Adrenal gland (tissue), 12 donors: Measurements from ENCODE around the gene SOST. TPM values are rescaled to one million over a fixed set of nuclear protein-coding genes. Genes with fewer than 3 reads are reported as not detected.

Experiments used
- DNase-seq, 7 donors: peaks; one replicate each; pipeline ENCODE4 v3.0.0-alpha.2; 2019 to 2020
- H3K27ac ChIP-seq, 5 donors: fragments of 200-600 bp; sonication (generic) in 4 of 5; 1 replicate in 3 of 5; 2 replicates in 2 of 5; pipeline versions ENCODE4 v1.5.1 to v1.8.0; 2016 to 2020; ENCODE audit warnings: mild to moderate bottlenecking in 1 of 5
- H3K27me3 ChIP-seq: fragments of 200-600 bp; 2 replicates; pipeline ENCODE4 v1.8.0; 2021
- H3K36me3 ChIP-seq, 2 donors: fragments of 200-600 bp; replicated peaks in 1 of 2; 1 replicate in 1 of 2; 2 replicates in 1 of 2; pipeline versions ENCODE4 v1.5.1 to v1.8.0; 2018 to 2022
- H3K4me1 ChIP-seq, 2 donors: fragments of 200-600 bp; replicated peaks in 1 of 2; 1 replicate in 1 of 2; 2 replicates in 1 of 2; pipeline versions ENCODE4 v1.5.1 to v1.8.0; 2018 to 2021
- H3K4me3 ChIP-seq, 4 donors: fragments of 200-600 bp; sonication (generic) in 3 of 4; one replicate each; pipeline ENCODE4 v1.5.1; 2016 to 2018
- H3K9me3 ChIP-seq, 3 donors: fragments of 200-600 bp; sonication (generic) in 1 of 3; replicated peaks in 1 of 3; 1 replicate in 2 of 3; 2 replicates in 1 of 3; pipeline versions ENCODE4 v1.5.1 to v1.8.0; 2016 to 2021
- CTCF ChIP-seq, 6 experiments: fragments of 450-650 bp in 4 of 6; fragments of 200-600 bp in 2 of 6; sonication (generic) in 1 of 6; IDR thresholded peaks; 1 replicate in 5 of 6; 2 replicates in 1 of 6; pipeline versions ENCODE4 v1.5.1 to v1.8.0; 2016 to 2021; ENCODE audit warnings: antibody characterized with exemption in 6 of 6, mild to moderate bottlenecking in 2 of 6, moderate library complexity in 1 of 6
- POLR2A ChIP-seq, 2 donors: fragments of 450-650 bp; IDR thresholded peaks; one replicate each; pipeline ENCODE4 v1.6.1; 2017; ENCODE audit warnings: antibody characterized with exemption in 2 of 2, mild to moderate bottlenecking in 2 of 2, moderate library complexity in 1 of 2
- WGBS, 4 donors: extraction: QIAGEN DNeasy Blood & Tissue Kit in 2 of 4; methylation state at CpG; one replicate each; pipeline versions ENCODE4 v1.1.5 to v1.1.7; 2013 to 2017; 5-methylcytosine and 5-hydroxymethylcytosine counted together
- intact Hi-C, 2 donors: fragments of 100-400 bp; cut with DNase I; formaldehyde crosslinking; loops; one replicate each; pipeline versions ENCODE4 v1.14.1 to v1.15.0; 2022 to 2023
- polyA plus RNA-seq, 3 donors: library from polyadenylated mRNA; stranded (reverse); fragments of 200-250 nt in 2 of 3; fragments of 350-450 nt in 1 of 3; fragmentation: Illumina TruSeq in 1 of 3; extraction: RNeasy Lipid Tissue Mini Kit (QIAGEN cat#74804) in 1 of 3; gene quantifications; one replicate each; pipeline ENCODE4 v1.2.3, GENCODE V29; 2013 to 2014
- total RNA-seq, 9 donors: library from RNA; depleted of rRNA in 4 of 9; stranded (reverse); fragments of >200 nt in 4 of 9; fragments of 120-200 nt in 1 of 9; fragmentation: NEBNext Ultra II Directional in 1 of 9; extraction: Animal tissue kit (Norgen Biotek cat#: 25700) in 1 of 9; gene quantifications; one replicate each; pipeline versions ENCODE4 v1.1.0 to v1.2.4, GENCODE V29; 2013 to 2023
- donor health status: healthy with polysubstance abuse.
- donor health status: Bipolar disorder and iron deficiency.
- donor health status: DM: yes; HTN: yes; CAD: no.
- donor health status: DM: no; HTN: no; CAD: no.
- donor health status: DM: no; HTN: no; CAD: no.
- donor health status: DM: yes; HTN: yes; CAD: no.

SOST gene
- total and polyA plus RNA-seq, 12 donors = not detected

GRCh38 chr17:43767713-43768059 lies 9.1 kb upstream of the SOST start:
- peak in 1 of 7 donors; percentile 50 for DNase-seq
- Histone ChIP-seq H3K4me3 (no peak overlapping the region), H3K4me1 (peaks cover 0 to 14% of the 10 kb centered on the region in 2 donors), H3K27me3 (no peaks in the 10 kb centered on the region), H3K36me3 (peaks cover 0 to 48% of the 10 kb centered on the region in 2 donors), H3K27ac (no peak overlapping the region), H3K9me3 (no peaks in the 10 kb centered on the region)
- 74 to 82% (median 78%) methylated on average over 5 of the region's 5 CpGs for WGBS, 4 donors
- no peak for TF ChIP-seq POLR2A (IDR thresholded peaks at IDR 0.05)
- TF ChIP-seq CTCF (IDR thresholded peaks at IDR 0.05) = no peak
- intact Hi-C loops = loop anchor here in 1 of 2 donors (10.0 kb wide), 1 partner anchor 77 kb away; the partner anchor contains the start of gene CD300LG

- no peaks in the 10 kb centered on the region for H3K9me3 ChIP-seq
- no peak overlapping the region for H3K4me3 ChIP-seq
- H3K27ac ChIP-seq = no peak overlapping the region
- H3K27me3 ChIP-seq = no peaks in the 10 kb centered on the region
- TF ChIP-seq CTCF (IDR thresholded peaks at IDR 0.05) (no peak), POLR2A (IDR thresholded peaks at IDR 0.05) (no peak)
- 78 to 87% (median 84%) methylated on average over 6 of the region's 6 CpGs for WGBS, 4 donors
- peaks cover 0 to 43% of the 10 kb centered on the region in 2 donors for H3K36me3 ChIP-seq
- peak in 1 of 7 donors; percentile 39 for DNase-seq
- intact Hi-C loops = loop anchor here in 1 of 2 donors (10.0 kb wide), 1 partner anchor 78 kb away; the partner anchor contains the start of gene CD300LG
- peaks cover 0 to 9% of the 10 kb centered on the region in 2 donors for H3K4me1 ChIP-seq
Observed at GRCh38 chr17:43767053-43767712, 8.6 kb upstream of the SOST start.

- TF ChIP-seq CTCF (IDR thresholded peaks at IDR 0.05) = peak; percentile 61 to 88 (median 69)
- TF ChIP-seq POLR2A (IDR thresholded peaks at IDR 0.05) = no peak
- H3K27me3 ChIP-seq = no peaks in the 10 kb centered on the region
- H3K4me3 ChIP-seq = no peak overlapping the region
- 45 to 60% (median 56%) methylated on average over 7 of the region's 7 CpGs for WGBS, 4 donors
- H3K27ac ChIP-seq = no peak overlapping the region
- intact Hi-C loops = loop anchor here in 1 of 2 donors (10.0 kb wide), 1 partner anchor 78 kb away; the partner anchor contains the start of gene CD300LG
- peaks cover 0 to 9% of the 10 kb centered on the region in 2 donors for H3K4me1 ChIP-seq
- peak in 5 of 7 donors; percentile 48 to 78 (median 74) for DNase-seq
- no peaks in the 10 kb centered on the region for H3K9me3 ChIP-seq
- peaks cover 0 to 37% of the 10 kb centered on the region in 2 donors for H3K36me3 ChIP-seq
Observed at GRCh38 chr17:43766413-43767052, 7.9 kb upstream of the SOST start.

- peak; percentile 92 to 98 (median 96) for DNase-seq
- Histone ChIP-seq H3K4me3 (no peak overlapping the region), H3K27me3 (no peaks in the 10 kb centered on the region), H3K9me3 (no peaks in the 10 kb centered on the region), H3K27ac (no peak overlapping the region), H3K4me1 (peaks cover 1 to 3% of the 10 kb centered on the region in 2 donors), H3K36me3 (no peaks in the 10 kb centered on the region)
- TF ChIP-seq CTCF (IDR thresholded peaks at IDR 0.05) (peak; percentile 95 to 100 (median 100)), POLR2A (IDR thresholded peaks at IDR 0.05) (no peak)
- 7 to 10% (median 9%) methylated on average over 10 of the region's 10 CpGs for WGBS, 4 donors
- intact Hi-C loops = loop anchor here (2.0 to 10.0 kb wide), 3 partner anchors 68 to 188 kb away; partner anchors contain the start of gene CD300LG (in 1 of the 2)
Observed at GRCh38 chr17:43760254-43760852, 1.8 kb upstream of the SOST start.
